ENCODE measurements around the gene GIPC2.

DNA sequence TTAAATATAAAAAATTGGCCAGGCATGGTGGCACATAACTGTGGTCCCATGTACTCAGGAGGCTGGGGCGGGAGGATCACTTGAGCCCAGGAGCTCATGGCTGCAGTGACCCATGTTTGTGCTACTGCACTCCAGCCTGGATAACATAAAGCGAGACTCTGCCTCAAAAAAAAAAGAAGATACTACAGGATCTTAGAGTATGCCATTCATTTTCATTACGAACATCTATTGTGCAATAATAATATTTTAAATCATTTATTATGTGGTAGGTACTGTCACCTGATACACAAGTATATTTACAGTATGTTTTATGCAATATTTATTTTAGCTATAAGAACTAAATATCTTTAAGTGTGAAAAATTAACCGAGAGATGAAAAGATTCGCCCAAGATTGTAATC is 9.3 kb upstream of the GIPC2 start:
- TF ChIP-seq CTCF (IDR thresholded peaks at IDR 0.05 in 2 of 3, conservative IDR thresholded peaks at IDR 0.05 in 1 of 3; ENCODE audit: insufficient read depth in 2 of 3, low read depth in 1 of 3, low read length in 3 of 3) (no peak), HDAC2 (IDR thresholded peaks at IDR 0.05) (no peak), FOSL1 (tag; conservative IDR thresholded peaks at IDR 0.05) (no peak), SMARCC2 (IDR thresholded peaks at IDR 0.05; ENCODE audit: low read depth) (no peak), MTA3 (IDR thresholded peaks at IDR 0.05; ENCODE audit: borderline replicate concordance) (no peak), SOX6 (IDR thresholded peaks at IDR 0.05) (no peak), POLR2AphosphoS2 (IDR thresholded peaks at IDR 0.05; ENCODE audit: low read length) (no peak), MXI1 (IDR thresholded peaks at IDR 0.05; ENCODE audit: low read depth, low read length) (no peak), CBX8 (IDR thresholded peaks at IDR 0.05; ENCODE audit: borderline replicate concordance, extremely low read depth, low read depth, low read length, poor library complexity, severe bottlenecking) (no peak), ATF1 (CRISPR knock-in tag; IDR thresholded peaks at IDR 0.05) (no peak), ATF1 (tag; IDR thresholded peaks at IDR 0.05) (no peak), NBN (IDR thresholded peaks at IDR 0.05; ENCODE audit: low read depth) (no peak), ZFX (CRISPR knock-in tag; IDR thresholded peaks at IDR 0.05) (no peak), RFX5 (IDR thresholded peaks at IDR 0.05; ENCODE audit: low read depth, low read length) (no peak)
- TF ChIP-seq, protein P1, sequence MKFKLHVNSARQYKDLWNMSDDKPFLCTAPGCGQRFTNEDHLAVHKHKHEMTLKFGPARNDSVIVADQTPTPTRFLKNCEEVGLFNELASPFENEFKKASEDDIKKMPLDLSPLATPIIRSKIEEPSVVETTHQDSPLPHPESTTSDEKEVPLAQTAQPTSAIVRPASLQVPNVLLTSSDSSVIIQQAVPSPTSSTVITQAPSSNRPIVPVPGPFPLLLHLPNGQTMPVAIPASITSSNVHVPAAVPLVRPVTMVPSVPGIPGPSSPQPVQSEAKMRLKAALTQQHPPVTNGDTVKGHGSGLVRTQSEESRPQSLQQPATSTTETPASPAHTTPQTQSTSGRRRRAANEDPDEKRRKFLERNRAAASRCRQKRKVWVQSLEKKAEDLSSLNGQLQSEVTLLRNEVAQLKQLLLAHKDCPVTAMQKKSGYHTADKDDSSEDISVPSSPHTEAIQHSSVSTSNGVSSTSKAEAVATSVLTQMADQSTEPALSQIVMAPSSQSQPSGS (CRISPR knock-in tag; IDR thresholded peaks at IDR 0.05), result no peak

Measured in K562 (cell line).